ENCODE results near the gene ATP2B1. TPM values are rescaled to one million over a fixed set of nuclear protein-coding genes. Genes with fewer than 3 reads are reported as not detected.

The ATP2B1 gene
- total RNA-seq, 1 donor: 99.9 TPM

GRCh38 chr12:89657066-89657465 is 51.6 kb downstream of the ATP2B1 start:
- no peak for DNase-seq (ENCODE audit: insufficient read length, low spot score, missing footprints)
- Histone ChIP-seq H3K4me1 (ENCODE audit: insufficient read depth, low read length) (no peaks in the 10 kb centered on the region), H3K27ac (ENCODE audit: low read depth, low read length) (no peak overlapping the region), H2AFZ (ENCODE audit: low read length) (no peak overlapping the region), H3K36me3 (ENCODE audit: insufficient read depth, low read length) (peaks cover 4% of the 10 kb centered on the region), H3K79me2 (ENCODE audit: insufficient read depth, low read length) (peaks cover 92% of the 10 kb centered on the region), H3K27me3 (ENCODE audit: insufficient read depth, low read length) (no peaks in the 10 kb centered on the region), H3K4me3 (ENCODE audit: insufficient read depth, low read length) (no peak overlapping the region), H3K9me3 (ENCODE audit: low read depth, low read length) (no peaks in the 10 kb centered on the region), H4K20me1 (ENCODE audit: insufficient read depth, low read length) (peaks cover 18% of the 10 kb centered on the region), H3K4me2 (ENCODE audit: insufficient read depth, low read length) (no peak overlapping the region)
- no peak for TF ChIP-seq CTCF (IDR thresholded peaks at IDR 0.05; ENCODE audit: extremely low read depth, low read depth, low read length)

- DNase-seq (ENCODE audit: insufficient read length, low spot score, missing footprints): no peak
- Histone ChIP-seq H2AFZ (ENCODE audit: low read length) (no peak overlapping the region), H3K4me2 (ENCODE audit: insufficient read depth, low read length) (no peak overlapping the region), H4K20me1 (ENCODE audit: insufficient read depth, low read length) (peaks cover 13% of the 10 kb centered on the region), H3K36me3 (ENCODE audit: insufficient read depth, low read length) (peaks cover 10% of the 10 kb centered on the region), H3K9me3 (ENCODE audit: low read depth, low read length) (no peaks in the 10 kb centered on the region), H3K4me3 (ENCODE audit: insufficient read depth, low read length) (no peak overlapping the region), H3K27me3 (ENCODE audit: insufficient read depth, low read length) (no peaks in the 10 kb centered on the region), H3K79me2 (ENCODE audit: insufficient read depth, low read length) (peaks cover 92% of the 10 kb centered on the region), H3K4me1 (ENCODE audit: insufficient read depth, low read length) (no peaks in the 10 kb centered on the region), H3K27ac (ENCODE audit: low read depth, low read length) (no peak overlapping the region)
- TF ChIP-seq CTCF (IDR thresholded peaks at IDR 0.05; ENCODE audit: extremely low read depth, low read depth, low read length): no peak
These were observed 52.8 kb downstream of the ATP2B1 start for GRCh38 chr12:89655841-89656240.

DNA sequence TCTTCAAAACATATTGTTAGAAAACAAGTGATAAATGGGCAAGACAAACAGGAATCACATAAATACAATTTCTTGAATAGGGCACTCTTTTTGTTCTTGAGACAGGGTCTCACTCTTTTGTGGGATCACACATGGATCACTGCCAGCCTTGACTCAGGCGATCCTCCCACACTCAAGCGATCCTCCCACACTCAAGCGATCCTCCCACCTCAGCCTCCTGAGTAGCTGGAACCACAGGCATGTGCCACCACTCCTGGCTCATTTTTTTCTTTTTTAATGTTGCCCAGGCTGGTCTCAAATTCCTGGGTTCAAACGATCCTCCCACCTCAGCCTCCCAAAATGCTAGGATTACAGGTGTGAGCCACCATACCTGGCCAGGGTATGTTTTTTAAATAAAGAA is 57.4 kb downstream of the ATP2B1 start:
- Histone ChIP-seq H2AFZ (ENCODE audit: low read length) (no peak overlapping the region), H3K27me3 (ENCODE audit: insufficient read depth, low read length) (no peaks in the 10 kb centered on the region), H3K36me3 (ENCODE audit: insufficient read depth, low read length) (peaks cover 25% of the 10 kb centered on the region), H3K9me3 (ENCODE audit: low read depth, low read length) (no peaks in the 10 kb centered on the region), H3K79me2 (ENCODE audit: insufficient read depth, low read length) (peaks cover 95% of the 10 kb centered on the region), H3K4me2 (ENCODE audit: insufficient read depth, low read length) (no peak overlapping the region), H4K20me1 (ENCODE audit: insufficient read depth, low read length) (peaks cover 12% of the 10 kb centered on the region), H3K4me1 (ENCODE audit: insufficient read depth, low read length) (no peaks in the 10 kb centered on the region), H3K4me3 (ENCODE audit: insufficient read depth, low read length) (no peak overlapping the region), H3K27ac (ENCODE audit: low read depth, low read length) (no peak overlapping the region)
- TF ChIP-seq CTCF (IDR thresholded peaks at IDR 0.05; ENCODE audit: extremely low read depth, low read depth, low read length): no peak
- no peak for DNase-seq (ENCODE audit: insufficient read length, low spot score, missing footprints)

- Histone ChIP-seq H3K4me2 (ENCODE audit: insufficient read depth, low read length) (no peak overlapping the region), H4K20me1 (ENCODE audit: insufficient read depth, low read length) (peaks cover 16% of the 10 kb centered on the region), H3K27ac (ENCODE audit: low read depth, low read length) (no peak overlapping the region), H3K4me3 (ENCODE audit: insufficient read depth, low read length) (no peak overlapping the region), H3K36me3 (ENCODE audit: insufficient read depth, low read length) (peaks cover 21% of the 10 kb centered on the region), H3K4me1 (ENCODE audit: insufficient read depth, low read length) (no peaks in the 10 kb centered on the region), H3K27me3 (ENCODE audit: insufficient read depth, low read length) (no peaks in the 10 kb centered on the region), H3K79me2 (ENCODE audit: insufficient read depth, low read length) (peaks cover 96% of the 10 kb centered on the region), H2AFZ (ENCODE audit: low read length) (no peak overlapping the region), H3K9me3 (ENCODE audit: low read depth, low read length) (no peaks in the 10 kb centered on the region)
- DNase-seq (ENCODE audit: insufficient read length, low spot score, missing footprints): peak; percentile 50
- no peak for TF ChIP-seq CTCF (IDR thresholded peaks at IDR 0.05; ENCODE audit: extremely low read depth, low read depth, low read length)
These were observed 58.4 kb downstream of the ATP2B1 start for GRCh38 chr12:89650239-89650638.
